ENCODE results near the gene PRDM13.
"Not testable (repeated sequence)": the region's sequence is repeated elsewhere in the genome, so short reads cannot be mapped to it uniquely, and the experiment has no call there.

The PRDM13 gene

DNA sequence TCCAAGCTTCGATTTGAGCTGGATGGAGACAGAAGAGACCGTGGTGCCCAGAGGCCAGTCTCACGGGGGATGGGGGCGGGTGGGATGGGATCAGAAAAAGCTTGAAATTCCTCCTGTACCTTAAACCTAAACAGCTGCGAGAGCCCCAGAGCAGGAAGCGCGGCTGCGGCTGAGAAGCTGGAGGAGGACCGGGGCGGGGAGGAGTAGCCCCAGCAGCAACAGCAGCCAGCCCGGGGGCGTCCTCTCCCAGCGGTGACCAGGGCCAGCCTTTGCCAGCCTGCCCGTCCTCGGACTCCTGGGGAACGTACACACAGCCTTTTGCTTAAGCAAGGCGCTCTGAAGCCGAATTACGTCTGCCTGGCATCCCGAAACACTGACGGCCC lies 17.4 kb upstream of the PRDM13 start:
- no peaks in the 10 kb centered on the region for H3K36me3 ChIP-seq (replicated peaks)
- DNase-seq = no peak
- peak overlapping the region; percentile 42 for H3K4me3 ChIP-seq (ENCODE audit: low read depth, low read length)
- H3K27ac ChIP-seq = no peak overlapping the region
- H3K27me3 ChIP-seq (replicated peaks) = peaks cover 71% of the 10 kb centered on the region
- in situ Hi-C loops (cut with HindIII; ENCODE audit: low pct_ligation_motif_present, low sequenced_read_pairs) = no loop called here
- TF ChIP-seq, protein P1, sequence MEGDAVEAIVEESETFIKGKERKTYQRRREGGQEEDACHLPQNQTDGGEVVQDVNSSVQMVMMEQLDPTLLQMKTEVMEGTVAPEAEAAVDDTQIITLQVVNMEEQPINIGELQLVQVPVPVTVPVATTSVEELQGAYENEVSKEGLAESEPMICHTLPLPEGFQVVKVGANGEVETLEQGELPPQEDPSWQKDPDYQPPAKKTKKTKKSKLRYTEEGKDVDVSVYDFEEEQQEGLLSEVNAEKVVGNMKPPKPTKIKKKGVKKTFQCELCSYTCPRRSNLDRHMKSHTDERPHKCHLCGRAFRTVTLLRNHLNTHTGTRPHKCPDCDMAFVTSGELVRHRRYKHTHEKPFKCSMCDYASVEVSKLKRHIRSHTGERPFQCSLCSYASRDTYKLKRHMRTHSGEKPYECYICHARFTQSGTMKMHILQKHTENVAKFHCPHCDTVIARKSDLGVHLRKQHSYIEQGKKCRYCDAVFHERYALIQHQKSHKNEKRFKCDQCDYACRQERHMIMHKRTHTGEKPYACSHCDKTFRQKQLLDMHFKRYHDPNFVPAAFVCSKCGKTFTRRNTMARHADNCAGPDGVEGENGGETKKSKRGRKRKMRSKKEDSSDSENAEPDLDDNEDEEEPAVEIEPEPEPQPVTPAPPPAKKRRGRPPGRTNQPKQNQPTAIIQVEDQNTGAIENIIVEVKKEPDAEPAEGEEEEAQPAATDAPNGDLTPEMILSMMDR (IDR thresholded peaks at IDR 0.05; ENCODE audit: low read depth, low read length, missing control alignments) = no peak

DNA sequence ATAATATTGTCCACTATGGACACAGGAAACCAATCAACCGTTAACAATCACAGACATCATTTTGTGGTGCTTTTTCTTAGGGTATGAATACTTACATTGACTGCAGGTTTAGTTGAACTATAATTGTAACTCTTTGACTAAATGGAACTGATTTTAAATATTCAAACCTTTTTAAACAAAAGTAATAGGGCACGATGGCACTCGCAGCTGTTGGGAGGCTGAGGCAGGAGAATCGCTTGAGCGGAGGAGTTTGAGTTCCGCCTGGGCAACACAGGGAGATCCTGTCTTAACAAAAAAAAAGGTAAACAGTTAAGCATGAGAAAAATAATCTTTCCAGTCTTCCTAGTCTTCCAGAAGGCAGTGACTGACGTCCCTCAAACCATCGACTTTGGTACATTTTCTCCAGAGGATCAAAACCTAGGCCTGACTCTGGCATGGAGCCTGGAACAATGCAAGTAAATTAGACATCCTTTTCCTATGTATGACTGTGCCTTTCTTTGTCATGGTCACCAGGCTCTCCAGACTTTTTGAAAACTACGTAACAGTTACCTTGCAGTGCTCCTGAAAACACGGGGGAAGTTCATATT lies 16.6 kb upstream of the PRDM13 start:
- H3K27me3 ChIP-seq (replicated peaks) = peaks cover 71% of the 10 kb centered on the region
- H3K27ac ChIP-seq = no peak overlapping the region
- no peak for DNase-seq
- in situ Hi-C loops (cut with HindIII; ENCODE audit: low pct_ligation_motif_present, low sequenced_read_pairs) = no loop called here
- TF ChIP-seq, protein P1 (IDR thresholded peaks at IDR 0.05; ENCODE audit: low read depth, low read length, missing control alignments) = no peak
- H3K4me3 ChIP-seq (ENCODE audit: low read depth, low read length) = no peak overlapping the region
- H3K36me3 ChIP-seq (replicated peaks) = no peaks in the 10 kb centered on the region

DNA sequence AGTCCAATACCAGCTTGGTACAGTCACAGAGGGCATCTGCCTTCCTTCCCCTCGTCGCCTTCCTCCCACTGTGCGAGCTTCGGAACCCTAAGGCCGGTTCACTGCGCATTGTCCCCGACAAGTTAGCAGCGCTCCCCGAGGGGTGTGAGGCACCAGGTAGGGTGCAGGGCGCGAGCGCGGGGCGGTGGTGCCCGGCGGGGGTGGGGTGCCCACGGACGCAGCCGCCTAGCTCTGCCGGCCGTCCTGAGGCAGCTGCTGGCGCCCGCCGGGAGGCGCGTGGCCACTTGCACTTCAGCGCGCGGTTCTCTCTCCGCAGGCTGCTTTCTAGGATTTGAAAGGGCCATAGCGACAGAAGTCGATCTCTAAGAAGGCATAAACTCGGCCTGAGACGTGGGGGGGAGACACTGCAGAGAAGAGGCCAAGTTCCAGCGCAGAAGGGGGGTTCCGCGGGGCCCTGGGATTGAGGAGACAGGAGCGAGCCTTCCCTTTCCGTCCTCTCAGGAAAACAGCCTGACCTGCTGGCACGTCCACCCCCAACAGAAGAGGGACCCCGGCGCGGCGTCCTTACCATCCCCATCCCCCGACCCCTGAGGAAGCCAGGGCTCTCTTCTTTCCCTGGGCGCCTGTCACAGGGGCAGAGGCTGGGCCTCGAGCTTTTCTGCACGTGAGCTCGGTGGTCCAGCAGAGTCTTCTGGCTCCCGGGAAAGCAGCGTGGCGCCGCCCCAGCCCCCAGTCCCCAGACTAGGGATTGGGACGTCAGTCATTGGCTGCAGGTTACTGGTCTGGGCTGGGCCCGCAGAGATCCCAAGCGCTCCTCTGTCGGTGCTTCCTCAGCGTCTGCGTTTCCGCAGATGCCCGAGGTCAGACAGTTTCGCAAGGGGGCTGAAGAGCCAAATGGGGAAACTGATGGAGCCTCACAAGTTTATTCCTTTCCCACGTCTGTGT lies 15.6 kb upstream of the PRDM13 start:
- TF ChIP-seq, protein P1 (IDR thresholded peaks at IDR 0.05; ENCODE audit: low read depth, low read length, missing control alignments) = peak; percentile 2
- DNase-seq = no peak
- in situ Hi-C loops (cut with HindIII; ENCODE audit: low pct_ligation_motif_present, low sequenced_read_pairs) = no loop called here
- H3K27ac ChIP-seq = no peak overlapping the region
- H3K27me3 ChIP-seq (replicated peaks) = peaks cover 72% of the 10 kb centered on the region
- H3K4me3 ChIP-seq (ENCODE audit: low read depth, low read length) = no peak overlapping the region
- H3K36me3 ChIP-seq (replicated peaks) = no peaks in the 10 kb centered on the region

DNA sequence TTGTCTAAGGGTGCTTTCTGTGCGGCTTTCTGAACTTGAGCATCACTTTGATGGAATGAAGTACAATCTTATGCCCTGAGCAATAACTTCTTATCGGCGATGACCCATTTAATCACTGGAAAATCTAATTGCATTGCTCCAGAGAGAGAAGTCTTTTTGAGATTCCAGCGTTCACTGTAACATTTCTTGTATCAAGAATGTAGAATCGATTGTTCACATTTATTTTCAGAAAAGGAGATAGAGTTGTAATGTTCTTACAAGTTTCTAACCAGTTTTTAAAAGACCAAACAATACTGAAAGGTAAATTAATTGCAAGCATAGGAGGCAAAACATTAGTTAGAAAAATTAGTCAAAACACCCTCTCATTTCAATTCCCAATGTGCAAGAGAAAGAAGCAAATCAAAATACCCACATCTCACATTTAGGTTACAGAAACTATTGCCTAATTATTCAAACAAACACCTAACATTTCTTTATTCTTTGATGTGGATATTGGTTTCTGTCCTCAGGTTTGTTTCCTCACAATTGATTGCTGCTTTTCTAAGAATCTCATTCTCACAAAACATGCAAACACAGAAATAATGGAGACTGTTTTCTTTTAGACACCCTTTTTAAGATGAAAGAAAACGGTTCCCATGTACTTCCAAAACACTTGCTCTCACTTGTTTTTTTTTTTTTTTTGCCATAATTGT lies 14.8 kb upstream of the PRDM13 start:
- H3K36me3 ChIP-seq (replicated peaks) = no peaks in the 10 kb centered on the region
- no peak overlapping the region for H3K27ac ChIP-seq
- in situ Hi-C loops (cut with HindIII; ENCODE audit: low pct_ligation_motif_present, low sequenced_read_pairs) = no loop called here
- no peak for DNase-seq
- TF ChIP-seq, protein P1 (IDR thresholded peaks at IDR 0.05; ENCODE audit: low read depth, low read length, missing control alignments) = no peak
- peaks cover 76% of the 10 kb centered on the region for H3K27me3 ChIP-seq (replicated peaks)
- no peak overlapping the region for H3K4me3 ChIP-seq (ENCODE audit: low read depth, low read length)

DNA sequence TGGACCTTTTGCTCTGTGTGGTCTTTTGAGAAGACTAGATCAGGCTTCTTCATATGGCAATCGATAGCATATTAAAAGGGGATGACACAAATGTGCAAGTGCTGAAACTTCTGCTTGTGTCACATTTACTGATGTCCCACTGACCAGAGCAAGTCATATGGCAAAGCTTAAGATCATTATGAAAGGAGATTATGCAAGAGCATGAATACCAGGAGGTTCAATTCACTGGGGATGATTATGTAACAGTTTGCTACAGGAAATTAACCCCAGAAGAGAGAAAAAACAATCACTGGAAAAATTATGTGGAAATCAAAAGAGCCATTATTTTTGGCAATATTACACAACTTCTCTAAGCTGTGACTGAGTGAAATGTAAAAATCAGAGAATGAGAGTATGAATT lies 13.7 kb upstream of the PRDM13 start:
- in situ Hi-C loops (cut with HindIII; ENCODE audit: low pct_ligation_motif_present, low sequenced_read_pairs) = no loop called here
- TF ChIP-seq, protein P1 (IDR thresholded peaks at IDR 0.05; ENCODE audit: low read depth, low read length, missing control alignments) = no peak
- DNase-seq = no peak
- Histone ChIP-seq H3K27ac (no peak overlapping the region), H3K4me3 (ENCODE audit: low read depth, low read length) (no peak overlapping the region), H3K27me3 (replicated peaks) (peaks cover 80% of the 10 kb centered on the region), H3K36me3 (replicated peaks) (no peaks in the 10 kb centered on the region)

DNA sequence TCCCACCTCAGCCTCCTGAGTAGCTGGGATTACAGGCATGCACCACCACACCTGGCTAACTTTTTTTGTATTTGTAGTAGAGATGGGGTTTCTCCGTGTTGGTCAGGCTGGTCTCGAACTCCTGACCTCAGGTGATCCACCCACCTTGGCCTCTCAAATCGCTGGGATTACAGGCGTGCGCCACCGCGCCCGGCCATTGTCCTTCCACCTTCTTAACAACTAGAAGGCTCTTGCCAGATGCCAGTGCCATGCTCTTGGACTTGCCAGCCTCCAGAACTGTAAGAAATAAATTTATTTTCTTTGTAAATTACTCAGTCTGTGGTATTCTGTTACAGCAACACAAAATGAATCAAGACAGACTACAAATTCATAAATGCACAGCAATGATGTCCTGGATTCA lies 11.9 kb upstream of the PRDM13 start:
- in situ Hi-C loops (cut with HindIII; ENCODE audit: low pct_ligation_motif_present, low sequenced_read_pairs); H3K36me3 ChIP-seq (replicated peaks); DNase-seq; H3K4me3 ChIP-seq (ENCODE audit: low read depth, low read length); H3K27ac ChIP-seq: not testable (repeated sequence)
- H3K27me3 ChIP-seq (replicated peaks) = peaks cover 68% of the 10 kb centered on the region

Measured in brain microvascular endothelial cell (primary cell).